Hepatocyte (in vitro differentiated cells): ENCODE measurements around the gene OVOL3. TPM values are rescaled to one million over a fixed set of nuclear protein-coding genes. Genes with fewer than 3 reads are reported as not detected.

Source experiments
- DNase-seq: peaks from one replicate; pipeline ENCODE4 v3.0.0-alpha.2; 2016; ENCODE audit warnings: low spot score
- H2AFZ ChIP-seq: fragments of 200-600 bp; sonication (generic); 2 replicates; pipeline ENCODE4 v1.6.0; 2016; ENCODE audit warnings: antibody characterized with exemption, mild to moderate bottlenecking
- H3K27ac ChIP-seq: fragments of 200-600 bp; sonication (generic); 2 replicates; pipeline ENCODE4 v1.5.1; 2016; ENCODE audit warnings: mild to moderate bottlenecking
- H3K27me3 ChIP-seq: fragments of 200-600 bp; sonication (generic); 2 replicates; pipeline ENCODE4 v1.6.1; 2016
- H3K36me3 ChIP-seq: fragments of 200-600 bp; sonication (generic); replicated peaks from 2 replicates; pipeline ENCODE4 v1.5.1; 2016; ENCODE audit warnings: low read depth; ENCODE audit not compliant: insufficient read depth
- H3K4me1 ChIP-seq: fragments of 200-600 bp; sonication (generic); 2 replicates; pipeline ENCODE4 v1.5.1; 2016; ENCODE audit warnings: mild to moderate bottlenecking, moderate library complexity; ENCODE audit not compliant: insufficient read depth
- H3K4me2 ChIP-seq: fragments of 200-600 bp; sonication (generic); 2 replicates; pipeline ENCODE4 v1.6.0; 2016
- H3K4me3 ChIP-seq: fragments of 200-600 bp; sonication (generic); 2 replicates; pipeline ENCODE4 v1.5.1; 2016; ENCODE audit warnings: mild to moderate bottlenecking
- H3K79me2 ChIP-seq: fragments of 200-600 bp; sonication (generic); 2 replicates; pipeline ENCODE4 v1.6.0; 2017; ENCODE audit warnings: mild to moderate bottlenecking
- H3K9me2 ChIP-seq: fragments of 200-600 bp; sonication (generic); replicated peaks from 2 replicates; pipeline ENCODE4 v1.6.0; 2017; ENCODE audit warnings: mild to moderate bottlenecking; ENCODE audit not compliant: insufficient read depth
- H3K9me3 ChIP-seq: fragments of 200-600 bp; sonication (generic); 2 replicates; pipeline ENCODE4 v1.5.1; 2016; ENCODE audit warnings: low read depth, mild to moderate bottlenecking
- H4K20me1 ChIP-seq: fragments of 200-600 bp; sonication (generic); 2 replicates; pipeline ENCODE4 v1.6.0; 2016; ENCODE audit warnings: mild to moderate bottlenecking; ENCODE audit not compliant: insufficient read depth, poor library complexity, severe bottlenecking
- EZH2 ChIP-seq: fragments of 200-600 bp; sonication (generic); IDR thresholded peaks from 2 replicates; pipeline ENCODE4 v1.6.1; 2016; ENCODE audit warnings: antibody characterized with exemption, mild to moderate bottlenecking, borderline replicate concordance
- EZH2phosphoT487 ChIP-seq: fragments of 200-600 bp; sonication (generic); IDR thresholded peaks from one replicate; pipeline ENCODE4 v1.6.1; 2018; ENCODE audit warnings: antibody characterized with exemption, mild to moderate bottlenecking, low read depth, moderate library complexity; ENCODE audit not compliant: unreplicated experiment, severe bottlenecking
- whole genome bisulfite sequencing: methylation state at CpG from one replicate; pipeline ENCODE4 v1.1.6; 2016; ENCODE audit warnings: low lambda C conversion rate; ENCODE audit errors: missing lambda C conversion rate; 5-methylcytosine and 5-hydroxymethylcytosine counted together
- polyA plus RNA-seq: library from polyadenylated mRNA; unstranded; fragments of >200 nt; fragmentation: Nextera tagmentation; extraction: Ambion mirVana; gene quantifications from 2 replicates; pipeline ENCODE4 v1.2.1, GENCODE V29; 2016
- total RNA-seq: library from RNA; depleted of rRNA; stranded (reverse); fragments of >200 nt; gene quantifications from 2 replicates; pipeline ENCODE4 v1.2.3, GENCODE V29; 2014
- TF ChIP-seq, protein P1 (sequence below): fragments of 200-600 bp; sonication (generic); IDR thresholded peaks from 2 replicates; pipeline ENCODE4 v1.5.1; 2016; ENCODE audit warnings: antibody characterized with exemption, mild to moderate bottlenecking; ENCODE audit not compliant: poor library complexity

The OVOL3 gene
- total and polyA plus RNA-seq, 2 experiments from 2014 or later = not detected

DNA sequence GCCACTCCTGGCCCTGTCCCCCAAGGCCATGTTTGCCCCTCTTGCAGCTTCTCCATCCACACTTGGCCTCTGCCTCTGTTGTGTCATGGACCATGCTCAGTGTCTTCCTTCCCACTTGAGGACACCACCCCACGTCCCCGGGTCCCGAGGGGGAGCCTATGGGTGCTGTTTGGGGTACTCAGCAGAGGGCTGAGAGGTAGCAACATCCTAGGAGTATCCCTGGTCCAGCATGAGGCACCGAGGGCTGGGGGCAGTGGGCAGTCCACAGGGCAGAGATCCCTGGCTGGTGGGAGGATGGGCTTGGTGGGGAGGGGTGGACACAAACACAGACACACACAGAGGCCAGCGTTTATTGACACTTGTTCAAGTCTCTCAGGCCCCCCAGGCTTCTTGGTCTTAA is 39.6 kb downstream of the OVOL3 start:
- H4K20me1 ChIP-seq = no peaks in the 10 kb centered on the region
- H3K4me1 ChIP-seq = no peaks in the 10 kb centered on the region

DNA sequence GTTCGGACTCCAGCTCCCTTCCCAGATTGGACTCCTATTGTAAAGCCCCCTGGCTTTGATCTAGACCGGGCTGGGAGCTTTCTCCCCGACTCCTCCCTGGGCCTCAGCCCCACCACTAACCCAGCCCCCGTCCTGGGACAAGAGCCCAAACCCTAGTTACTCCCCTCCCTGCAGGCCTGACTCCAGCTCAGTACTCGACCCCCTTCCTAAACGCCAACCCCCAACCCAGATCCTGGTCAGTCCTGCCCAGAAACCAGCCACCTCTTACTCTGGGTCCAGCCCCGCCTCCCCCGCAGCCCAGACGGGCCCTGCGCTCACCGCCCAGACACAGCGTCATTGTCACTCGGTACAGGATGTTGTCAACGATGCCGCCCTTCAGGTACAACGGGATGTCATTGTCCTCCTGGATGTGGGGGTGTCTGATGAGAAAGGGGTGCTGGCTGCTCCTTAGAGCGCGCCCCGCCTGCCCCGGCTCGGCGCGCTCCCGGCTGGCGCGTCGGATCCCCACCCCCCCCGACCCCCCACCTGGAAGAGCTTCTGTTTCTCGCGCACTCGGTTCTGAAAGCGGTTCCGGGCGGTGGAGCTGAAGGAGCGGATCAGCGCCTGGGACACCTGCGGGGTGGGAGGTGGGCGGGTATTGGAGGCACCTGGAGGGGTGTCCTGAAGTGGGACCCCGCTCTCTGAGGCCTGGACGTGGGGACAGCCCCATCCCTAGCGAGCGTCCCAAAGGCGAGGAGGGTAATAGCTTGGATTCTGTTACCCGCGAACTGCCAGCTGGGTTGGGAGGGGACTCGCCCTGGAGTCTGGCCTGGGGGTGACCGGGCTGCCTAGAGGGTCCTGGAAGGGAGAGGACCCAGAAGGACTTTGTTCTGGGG is 40.4 kb downstream of the OVOL3 start:
- Histone ChIP-seq H3K9me3 (no peaks in the 10 kb centered on the region), H2AFZ (no peak overlapping the region), H3K4me1 (no peaks in the 10 kb centered on the region), H3K27ac (no peak overlapping the region), H3K36me3 (no peaks in the 10 kb centered on the region), H3K4me3 (no peak overlapping the region), H3K4me2 (no peak overlapping the region), H3K27me3 (no peaks in the 10 kb centered on the region), H3K9me2 (no peaks in the 10 kb centered on the region), H4K20me1 (no peaks in the 10 kb centered on the region), H3K79me2 (no peaks in the 10 kb centered on the region)
- WGBS = 96% methylated on average over 39 of the region's 47 CpGs
- no peak for TF ChIP-seq EZH2
- no peak for TF ChIP-seq EZH2phosphoT487
- TF ChIP-seq, protein P1, sequence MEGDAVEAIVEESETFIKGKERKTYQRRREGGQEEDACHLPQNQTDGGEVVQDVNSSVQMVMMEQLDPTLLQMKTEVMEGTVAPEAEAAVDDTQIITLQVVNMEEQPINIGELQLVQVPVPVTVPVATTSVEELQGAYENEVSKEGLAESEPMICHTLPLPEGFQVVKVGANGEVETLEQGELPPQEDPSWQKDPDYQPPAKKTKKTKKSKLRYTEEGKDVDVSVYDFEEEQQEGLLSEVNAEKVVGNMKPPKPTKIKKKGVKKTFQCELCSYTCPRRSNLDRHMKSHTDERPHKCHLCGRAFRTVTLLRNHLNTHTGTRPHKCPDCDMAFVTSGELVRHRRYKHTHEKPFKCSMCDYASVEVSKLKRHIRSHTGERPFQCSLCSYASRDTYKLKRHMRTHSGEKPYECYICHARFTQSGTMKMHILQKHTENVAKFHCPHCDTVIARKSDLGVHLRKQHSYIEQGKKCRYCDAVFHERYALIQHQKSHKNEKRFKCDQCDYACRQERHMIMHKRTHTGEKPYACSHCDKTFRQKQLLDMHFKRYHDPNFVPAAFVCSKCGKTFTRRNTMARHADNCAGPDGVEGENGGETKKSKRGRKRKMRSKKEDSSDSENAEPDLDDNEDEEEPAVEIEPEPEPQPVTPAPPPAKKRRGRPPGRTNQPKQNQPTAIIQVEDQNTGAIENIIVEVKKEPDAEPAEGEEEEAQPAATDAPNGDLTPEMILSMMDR = no peak
- no peak for DNase-seq

More for the DNA sequence above, 39.6 kb downstream of the OVOL3 start:
- H3K79me2 ChIP-seq = no peaks in the 10 kb centered on the region
- H3K36me3 ChIP-seq = no peaks in the 10 kb centered on the region
- DNase-seq = no peak
- no peak overlapping the region for H3K4me2 ChIP-seq
- no peak overlapping the region for H3K27ac ChIP-seq
- WGBS = 97% methylated on average over 5 of the region's 5 CpGs
- TF ChIP-seq EZH2phosphoT487 = no peak
- TF ChIP-seq, protein P1 = no peak
- TF ChIP-seq EZH2 = no peak
- no peaks in the 10 kb centered on the region for H3K9me2 ChIP-seq
- no peak overlapping the region for H2AFZ ChIP-seq
- no peaks in the 10 kb centered on the region for H3K27me3 ChIP-seq
- no peaks in the 10 kb centered on the region for H3K9me3 ChIP-seq
- no peak overlapping the region for H3K4me3 ChIP-seq

DNA sequence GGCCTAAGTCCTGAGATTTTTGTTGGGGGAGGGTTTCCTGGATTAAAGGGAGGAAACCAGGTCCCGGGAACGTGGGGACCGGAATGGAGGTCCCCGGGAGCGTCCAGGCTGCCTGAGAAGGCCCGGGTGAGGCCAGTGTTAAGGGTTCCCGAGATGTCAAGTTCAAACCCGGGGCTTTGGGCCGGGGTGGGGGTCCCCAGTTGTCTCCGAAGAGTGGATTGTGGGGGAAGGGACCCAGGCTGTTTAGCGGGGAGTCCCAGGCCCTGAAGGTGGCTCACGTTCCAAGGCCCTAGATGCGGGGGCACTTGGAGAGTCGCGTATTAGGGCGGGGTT is 41.0 kb downstream of the OVOL3 start:
- no peak overlapping the region for H3K27ac ChIP-seq
- no peaks in the 10 kb centered on the region for H3K4me1 ChIP-seq
- no peaks in the 10 kb centered on the region for H3K27me3 ChIP-seq
- TF ChIP-seq EZH2 (no peak), EZH2phosphoT487 (no peak)
- TF ChIP-seq, protein P1 = no peak
- H3K4me3 ChIP-seq = no peak overlapping the region
- no peaks in the 10 kb centered on the region for H4K20me1 ChIP-seq
- 98% methylated on average over 15 of the region's 16 CpGs for WGBS
- no peak for DNase-seq
- H2AFZ ChIP-seq = no peak overlapping the region
- H3K4me2 ChIP-seq = no peak overlapping the region
- H3K9me3 ChIP-seq = no peaks in the 10 kb centered on the region
- H3K79me2 ChIP-seq = no peaks in the 10 kb centered on the region
- no peaks in the 10 kb centered on the region for H3K9me2 ChIP-seq
- no peaks in the 10 kb centered on the region for H3K36me3 ChIP-seq
